Vagina (tissue), 2 donors: ENCODE data around the gene FBLL1.

Experiments
- POLR2A ChIP-seq, 2 donors: fragments of 450-650 bp; IDR thresholded peaks; one replicate each; pipeline ENCODE4 v1.6.1; 2017; ENCODE audit warnings: antibody characterized with exemption in 2 of 2, mild to moderate bottlenecking in 2 of 2, moderate library complexity in 2 of 2
- TF ChIP-seq, protein P1 (sequence below), 3 experiments: fragments of 450-650 bp in 2 of 3; fragments of 200-600 bp in 1 of 3; sonication (generic) in 1 of 3; IDR thresholded peaks; one replicate each; pipeline ENCODE4 v1.5.1; 2017 to 2019; ENCODE audit warnings: antibody characterized with exemption in 3 of 3, mild to moderate bottlenecking in 2 of 3, moderate library complexity in 2 of 3

DNA sequence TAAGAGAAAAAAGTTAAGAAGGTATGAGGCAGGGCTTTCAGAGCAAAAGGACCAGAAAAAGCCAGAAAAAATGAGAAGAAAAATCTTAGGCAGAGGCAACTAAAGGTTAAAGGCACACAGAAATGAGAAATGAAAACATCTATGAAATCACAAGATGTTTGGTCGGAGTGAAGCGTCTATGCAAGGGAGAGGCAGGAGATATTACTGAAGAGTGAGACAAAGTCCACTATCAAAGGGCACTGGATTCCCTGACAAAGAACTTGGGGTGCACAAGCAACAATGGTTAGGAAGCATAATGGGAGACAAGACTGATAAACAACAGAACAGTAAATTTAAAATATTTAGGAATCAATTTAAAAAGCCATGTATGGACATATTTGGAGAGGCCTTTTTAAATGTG is 33.2 kb downstream of the FBLL1 start:
- no peak for TF ChIP-seq POLR2A (IDR thresholded peaks at IDR 0.05)
- TF ChIP-seq, protein P1, sequence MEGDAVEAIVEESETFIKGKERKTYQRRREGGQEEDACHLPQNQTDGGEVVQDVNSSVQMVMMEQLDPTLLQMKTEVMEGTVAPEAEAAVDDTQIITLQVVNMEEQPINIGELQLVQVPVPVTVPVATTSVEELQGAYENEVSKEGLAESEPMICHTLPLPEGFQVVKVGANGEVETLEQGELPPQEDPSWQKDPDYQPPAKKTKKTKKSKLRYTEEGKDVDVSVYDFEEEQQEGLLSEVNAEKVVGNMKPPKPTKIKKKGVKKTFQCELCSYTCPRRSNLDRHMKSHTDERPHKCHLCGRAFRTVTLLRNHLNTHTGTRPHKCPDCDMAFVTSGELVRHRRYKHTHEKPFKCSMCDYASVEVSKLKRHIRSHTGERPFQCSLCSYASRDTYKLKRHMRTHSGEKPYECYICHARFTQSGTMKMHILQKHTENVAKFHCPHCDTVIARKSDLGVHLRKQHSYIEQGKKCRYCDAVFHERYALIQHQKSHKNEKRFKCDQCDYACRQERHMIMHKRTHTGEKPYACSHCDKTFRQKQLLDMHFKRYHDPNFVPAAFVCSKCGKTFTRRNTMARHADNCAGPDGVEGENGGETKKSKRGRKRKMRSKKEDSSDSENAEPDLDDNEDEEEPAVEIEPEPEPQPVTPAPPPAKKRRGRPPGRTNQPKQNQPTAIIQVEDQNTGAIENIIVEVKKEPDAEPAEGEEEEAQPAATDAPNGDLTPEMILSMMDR (IDR thresholded peaks at IDR 0.05): no peak
